GM21390 (cell line): Measurements from ENCODE around the gene ISM2.

Experiments used
- ATAC-seq: cut with Tn5 transposase; IDR thresholded peaks from one replicate; pipeline ENCODE4 v1.9.1; 2021; ENCODE audit not compliant: unreplicated experiment

Gene ISM2

GRCh38 chr14:77508249-77508648 is 9.6 kb upstream of the ISM2 start:
- ATAC-seq = no peak

DNA sequence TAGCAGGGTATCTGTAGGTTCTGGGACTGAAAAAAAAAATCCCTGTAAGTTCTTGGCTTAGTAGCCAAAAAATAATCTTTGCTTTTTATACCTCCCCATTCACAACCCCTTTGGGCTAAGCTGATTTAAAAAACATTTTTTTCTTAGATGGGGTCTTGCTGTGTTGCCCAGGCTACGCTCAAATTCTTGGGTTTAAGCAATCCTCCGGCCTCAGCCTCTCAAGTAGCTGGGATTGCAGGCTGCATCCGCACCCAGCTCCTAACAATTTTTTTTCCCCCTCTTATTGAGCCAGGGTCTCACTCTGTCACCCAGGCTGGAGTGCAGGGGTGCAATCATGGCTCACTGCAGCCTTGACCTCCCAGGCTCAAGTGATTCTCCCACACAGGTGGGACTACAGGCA is 9.1 kb upstream of the ISM2 start:
- ATAC-seq = no peak

DNA sequence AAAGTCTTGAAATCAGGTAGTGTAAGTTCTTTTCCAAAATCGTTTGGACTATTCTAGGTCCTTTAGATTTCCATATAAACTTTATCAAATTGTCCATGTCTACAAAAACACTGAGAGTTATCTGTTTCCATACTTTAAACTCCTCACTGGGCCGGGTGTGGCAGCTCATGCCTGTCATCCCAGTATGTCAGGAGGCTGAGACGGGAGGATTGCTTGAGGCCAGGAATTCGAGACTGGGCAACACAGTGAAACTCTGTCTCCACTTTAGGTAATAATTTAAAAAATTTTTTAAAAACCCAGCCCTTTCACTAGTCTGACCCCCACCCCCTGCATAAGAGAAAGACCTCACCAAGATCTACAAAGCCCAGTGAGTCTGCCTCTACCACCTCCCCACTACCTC is 6.4 kb upstream of the ISM2 start:
- no peak for ATAC-seq

DNA sequence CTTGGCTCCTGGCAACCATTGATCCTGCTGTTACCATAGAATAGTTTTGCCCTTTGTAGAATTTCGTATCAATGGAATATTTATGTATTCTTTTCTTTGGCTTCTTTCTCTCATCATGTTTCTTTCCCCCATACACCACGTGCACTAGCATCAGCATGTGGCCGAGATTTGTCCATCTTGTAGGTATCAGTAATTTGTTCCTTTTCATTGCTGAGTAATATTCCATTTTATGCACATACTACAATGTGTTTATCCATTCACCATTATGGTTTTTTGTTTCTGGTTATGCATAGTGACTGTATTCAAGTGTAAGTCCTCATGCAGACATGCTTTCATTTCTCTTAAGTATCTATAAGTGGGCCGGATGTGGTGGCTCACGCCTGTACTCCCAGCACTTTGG is 4.5 kb upstream of the ISM2 start:
- no peak for ATAC-seq

DNA sequence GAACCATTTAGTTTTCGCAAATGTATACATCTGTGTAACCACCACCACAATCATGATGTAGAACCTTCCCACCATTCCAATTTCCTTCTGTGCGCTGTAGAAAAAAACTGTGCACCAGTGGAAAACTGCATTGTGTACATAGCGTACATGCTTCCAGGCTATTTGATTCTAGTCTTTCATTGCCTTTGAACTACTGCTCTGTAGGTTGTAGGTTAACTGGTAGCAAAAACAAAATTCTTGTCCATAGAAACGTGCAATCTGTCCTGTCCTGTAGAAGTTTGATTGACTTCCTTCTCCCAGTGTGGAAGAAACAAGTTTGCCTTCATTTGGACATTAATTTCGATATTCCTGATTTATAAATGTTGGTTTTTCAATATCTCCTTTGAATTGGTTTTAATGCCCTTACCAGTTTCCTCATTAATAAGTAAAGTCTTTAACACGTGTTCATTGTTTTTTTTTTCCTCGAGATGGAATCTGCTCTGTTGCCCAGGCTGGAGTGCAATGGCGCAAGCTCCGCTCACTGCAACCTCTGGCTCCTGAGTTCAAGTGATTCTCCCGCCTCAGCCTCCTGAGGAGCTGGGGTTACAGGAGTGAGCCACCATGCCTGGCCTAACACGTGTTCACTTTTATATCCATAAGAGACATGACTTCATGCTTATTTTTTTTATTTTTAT is 3.6 kb upstream of the ISM2 start:
- no peak for ATAC-seq

GRCh38 chr14:77498984-77499527 is 440 bp upstream of the ISM2 start:
- ATAC-seq = peak; percentile 40

GRCh38 chr14:77495334-77495733 is 3.3 kb downstream of the ISM2 start:
- no peak for ATAC-seq

GRCh38 chr14:77491056-77491455 is 7.6 kb downstream of the ISM2 start:
- ATAC-seq = no peak

DNA sequence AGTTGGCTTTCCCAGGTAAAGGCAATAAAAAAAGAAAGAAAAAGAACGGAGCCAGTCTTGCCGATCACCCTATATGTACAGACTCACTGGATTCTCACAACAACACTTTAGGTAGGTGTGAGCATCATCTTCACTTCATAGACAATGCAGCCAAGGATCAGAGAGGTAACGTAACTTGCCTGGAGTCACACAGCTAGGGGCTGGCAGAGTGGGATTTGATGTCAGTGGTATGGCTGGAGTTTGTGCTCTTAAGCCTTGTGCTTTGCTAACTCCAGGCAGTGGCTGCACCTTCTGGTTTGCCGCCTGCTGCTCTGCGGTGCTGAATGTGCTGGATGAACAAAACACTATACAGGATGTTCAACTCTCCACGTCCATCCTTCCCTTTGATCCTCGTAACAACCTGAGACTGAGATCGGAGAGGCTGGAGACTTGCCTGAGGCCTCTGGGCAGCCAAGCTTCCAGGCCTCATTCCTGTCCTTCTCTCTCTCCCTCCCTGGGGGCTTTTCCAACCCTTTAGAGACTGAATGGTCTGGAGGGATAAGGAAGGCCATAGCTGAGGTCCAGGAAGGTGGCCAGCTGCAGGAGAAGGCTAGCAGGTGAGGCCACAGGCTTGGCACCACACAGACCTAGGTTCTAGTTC is 8.1 kb downstream of the ISM2 start:
- ATAC-seq = no peak

- ATAC-seq = no peak
These were observed 9.6 kb downstream of the ISM2 start for GRCh38 chr14:77489041-77489440.

- ATAC-seq = no peak
These were observed 10.1 kb downstream of the ISM2 start for GRCh38 chr14:77488558-77488957.

DNA sequence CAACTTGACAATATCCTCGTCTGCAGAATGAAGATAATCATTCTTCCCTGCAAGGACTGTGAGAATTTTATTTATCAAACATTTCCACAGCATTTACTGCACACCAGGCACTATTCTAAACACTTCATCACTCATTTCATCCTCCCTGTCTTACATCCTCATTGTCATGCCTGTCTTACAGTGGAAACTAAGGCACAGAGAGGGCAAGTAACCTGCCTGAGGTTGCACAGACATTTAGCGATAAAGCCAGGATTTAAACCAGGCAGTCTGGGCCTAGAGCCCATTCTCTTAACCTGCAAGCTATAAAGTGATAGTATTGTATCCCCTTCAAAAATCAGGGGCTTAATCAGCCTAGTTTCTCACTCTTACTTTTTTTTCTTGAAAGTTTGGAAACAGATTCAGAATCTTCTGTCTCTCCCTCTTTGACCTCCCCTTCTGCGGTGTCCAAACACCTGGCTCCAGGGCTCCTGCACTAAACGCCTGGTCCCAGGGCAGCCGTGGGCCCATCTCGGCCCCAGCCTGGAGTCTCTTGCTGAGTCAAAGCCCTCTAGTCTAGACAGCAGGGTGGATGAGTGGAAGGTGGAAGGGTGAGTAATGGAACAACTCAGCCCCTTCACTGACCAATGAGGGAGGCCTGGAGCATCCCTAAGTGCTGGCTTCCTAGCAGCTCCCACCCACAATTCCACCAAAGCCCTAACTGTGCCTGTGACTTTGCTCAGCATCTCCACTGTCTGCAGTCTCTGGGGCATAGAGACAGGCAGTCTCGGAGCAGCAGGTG is 12.5 kb downstream of the ISM2 start:
- no peak for ATAC-seq

DNA sequence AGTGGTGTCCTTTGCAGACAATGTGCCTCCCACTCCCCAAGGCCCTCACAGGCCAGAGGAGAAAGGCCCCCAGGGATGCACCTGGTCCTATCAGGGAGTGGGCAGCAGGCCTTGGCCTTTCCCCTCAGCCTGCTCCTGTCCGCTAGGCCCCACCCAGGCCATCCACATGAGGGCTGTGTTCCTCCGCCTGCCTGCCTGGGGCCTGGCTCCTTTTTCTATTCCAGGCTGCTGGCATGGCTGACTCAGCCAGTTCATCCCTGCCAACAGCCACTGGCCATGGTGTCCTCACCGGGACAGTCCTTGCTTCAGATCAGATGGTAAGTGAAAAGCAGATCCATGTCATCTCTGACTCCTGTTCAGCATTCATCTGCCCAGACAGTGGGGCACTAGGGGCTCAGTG is 13.4 kb downstream of the ISM2 start:
- no peak for ATAC-seq

DNA sequence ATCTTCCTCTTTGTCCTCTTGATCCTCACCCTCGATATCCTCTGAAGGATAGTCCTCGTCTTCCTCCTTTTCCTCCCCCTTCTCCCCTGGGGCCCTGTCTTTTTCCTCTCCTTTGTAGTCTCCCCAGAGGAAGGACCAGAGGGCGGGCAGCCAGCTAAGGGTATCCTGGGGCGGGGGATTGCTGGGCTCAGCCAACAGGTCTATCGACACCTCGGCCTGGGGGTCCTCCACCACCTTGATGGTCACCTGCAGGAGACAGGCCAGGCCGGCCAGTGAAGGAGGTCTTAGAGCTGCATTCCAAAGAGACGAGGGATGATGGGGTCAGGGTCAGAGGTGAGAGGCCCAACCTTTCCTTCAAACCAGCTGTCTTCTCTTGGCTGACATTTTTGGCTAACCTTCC is 16.2 kb downstream of the ISM2 start:
- no peak for ATAC-seq

GRCh38 chr14:77478796-77479195 is 19.8 kb downstream of the ISM2 start:
- peak; percentile 91 for ATAC-seq

DNA sequence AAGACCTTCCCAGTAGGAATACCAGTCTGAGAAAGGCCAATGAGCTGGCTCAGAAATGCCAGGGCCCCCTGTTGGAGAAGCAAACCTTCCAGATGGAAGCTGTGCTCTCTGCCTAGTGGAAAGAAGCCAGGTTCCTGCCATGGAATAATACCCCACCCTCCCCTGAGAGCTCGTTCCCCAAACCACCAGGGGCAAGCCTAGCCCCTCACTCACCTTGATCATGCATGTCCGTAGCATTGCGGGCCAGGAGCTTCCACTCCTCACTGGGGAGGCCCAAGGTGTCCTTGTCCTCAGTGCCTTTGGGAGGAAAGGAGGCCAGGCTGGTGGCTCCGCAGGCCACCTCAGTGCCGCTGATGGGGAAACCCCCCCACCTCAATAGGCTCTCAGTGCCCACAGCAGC is 20.6 kb downstream of the ISM2 start:
- ATAC-seq = no peak

GRCh38 chr14:77475432-77476115 is 23.0 kb downstream of the ISM2 start:
- ATAC-seq = no peak

- ATAC-seq = no peak
These were observed 24.0 kb downstream of the ISM2 start for GRCh38 chr14:77474479-77475177.

GRCh38 chr14:77473921-77474320 is 24.7 kb downstream of the ISM2 start:
- ATAC-seq = no peak

- ATAC-seq = no peak
These were observed 28.3 kb downstream of the ISM2 start for GRCh38 chr14:77470224-77470870.
